OCI-LY3 (cell line): ENCODE results near the gene ACOXL.

ENCODE experiments used
- EZH2phosphoT487 ChIP-seq: fragments of 200-600 bp; shearing (Covaris generic); IDR thresholded peaks from 2 replicates; pipeline ENCODE4 v1.6.1; 2018; ENCODE audit warnings: antibody characterized with exemption, mixed run types, low read depth
- TF ChIP-seq, protein P1 (sequence below): fragments of 200-600, 300-600 bp; sonication (generic); IDR thresholded peaks from 2 replicates; pipeline ENCODE4 v1.5.1; 2014; ENCODE audit warnings: antibody characterized with exemption, low read length, low read depth

DNA sequence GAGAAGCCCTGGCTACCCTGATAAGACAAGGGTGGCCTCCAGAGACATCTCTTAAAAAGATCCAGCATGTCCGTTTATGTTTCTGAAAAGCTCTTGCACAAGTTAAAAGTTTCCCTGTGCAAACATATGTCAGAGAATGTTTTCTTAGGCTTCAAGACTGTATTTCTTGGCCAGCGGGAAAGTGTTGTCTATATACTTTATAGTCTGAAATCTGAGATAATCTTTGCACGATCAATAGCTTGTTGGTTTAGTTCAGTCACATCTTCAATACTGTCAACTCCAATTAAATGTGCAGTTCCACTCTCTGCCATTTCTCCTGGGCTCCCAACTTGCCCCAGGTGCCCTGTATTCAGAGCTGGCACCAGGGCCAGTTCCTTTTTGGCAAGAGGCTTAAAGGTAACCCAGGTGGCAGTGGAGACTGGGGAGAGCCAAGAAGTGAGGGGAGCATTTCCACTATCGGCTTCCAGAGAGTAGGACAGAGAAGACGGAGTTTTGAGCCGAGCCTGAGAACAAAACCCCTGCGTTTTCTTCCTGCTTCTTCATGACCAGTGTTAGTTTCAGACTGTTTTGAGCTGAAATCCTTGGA lies 64.4 kb downstream of the ACOXL start:
- TF ChIP-seq, protein P1, sequence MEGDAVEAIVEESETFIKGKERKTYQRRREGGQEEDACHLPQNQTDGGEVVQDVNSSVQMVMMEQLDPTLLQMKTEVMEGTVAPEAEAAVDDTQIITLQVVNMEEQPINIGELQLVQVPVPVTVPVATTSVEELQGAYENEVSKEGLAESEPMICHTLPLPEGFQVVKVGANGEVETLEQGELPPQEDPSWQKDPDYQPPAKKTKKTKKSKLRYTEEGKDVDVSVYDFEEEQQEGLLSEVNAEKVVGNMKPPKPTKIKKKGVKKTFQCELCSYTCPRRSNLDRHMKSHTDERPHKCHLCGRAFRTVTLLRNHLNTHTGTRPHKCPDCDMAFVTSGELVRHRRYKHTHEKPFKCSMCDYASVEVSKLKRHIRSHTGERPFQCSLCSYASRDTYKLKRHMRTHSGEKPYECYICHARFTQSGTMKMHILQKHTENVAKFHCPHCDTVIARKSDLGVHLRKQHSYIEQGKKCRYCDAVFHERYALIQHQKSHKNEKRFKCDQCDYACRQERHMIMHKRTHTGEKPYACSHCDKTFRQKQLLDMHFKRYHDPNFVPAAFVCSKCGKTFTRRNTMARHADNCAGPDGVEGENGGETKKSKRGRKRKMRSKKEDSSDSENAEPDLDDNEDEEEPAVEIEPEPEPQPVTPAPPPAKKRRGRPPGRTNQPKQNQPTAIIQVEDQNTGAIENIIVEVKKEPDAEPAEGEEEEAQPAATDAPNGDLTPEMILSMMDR: no peak
- TF ChIP-seq EZH2phosphoT487: no peak
